GM19238 (cell line): ENCODE data around the gene SEMA6A.

Source experiments
- DNase-seq: peaks from one replicate; pipeline ENCODE4 v3.0.0; 2011; ENCODE audit warnings: low spot score; ENCODE audit not compliant: insufficient read length

SEMA6A gene

DNA sequence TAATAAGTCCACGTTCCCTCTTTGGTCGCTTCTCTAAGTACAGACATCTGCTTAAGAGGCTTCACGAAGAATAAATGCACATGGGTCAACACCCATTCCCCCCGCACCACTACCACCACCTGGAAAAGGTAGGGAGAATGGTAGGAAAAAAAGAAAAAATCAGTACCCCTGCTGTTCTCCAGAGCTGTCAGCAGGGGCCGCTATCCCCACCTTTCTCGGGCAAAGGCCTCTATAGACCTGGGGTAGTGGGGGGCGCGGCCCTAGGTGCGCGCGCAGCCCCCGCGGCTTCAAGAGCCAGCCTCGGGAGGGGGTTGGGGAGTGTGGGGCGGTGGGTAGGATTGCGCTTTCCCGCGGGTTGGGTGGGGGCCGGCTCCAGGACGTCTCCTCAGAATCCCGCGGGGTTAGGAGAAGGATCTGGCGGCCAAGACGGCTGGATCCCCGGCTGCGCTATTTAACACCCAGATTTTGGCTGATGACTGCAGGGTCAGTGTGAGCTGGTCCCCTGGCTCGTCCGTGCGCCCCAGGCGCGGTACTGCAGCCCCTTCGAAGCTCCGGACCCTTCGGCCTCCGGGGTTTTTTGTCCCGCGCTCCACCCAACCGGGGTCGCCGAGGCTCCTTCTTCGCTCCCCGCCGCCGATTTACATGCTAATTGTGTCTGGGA is 1.6 kb upstream of the SEMA6A start:
- DNase-seq, result peak; percentile 67

DNA sequence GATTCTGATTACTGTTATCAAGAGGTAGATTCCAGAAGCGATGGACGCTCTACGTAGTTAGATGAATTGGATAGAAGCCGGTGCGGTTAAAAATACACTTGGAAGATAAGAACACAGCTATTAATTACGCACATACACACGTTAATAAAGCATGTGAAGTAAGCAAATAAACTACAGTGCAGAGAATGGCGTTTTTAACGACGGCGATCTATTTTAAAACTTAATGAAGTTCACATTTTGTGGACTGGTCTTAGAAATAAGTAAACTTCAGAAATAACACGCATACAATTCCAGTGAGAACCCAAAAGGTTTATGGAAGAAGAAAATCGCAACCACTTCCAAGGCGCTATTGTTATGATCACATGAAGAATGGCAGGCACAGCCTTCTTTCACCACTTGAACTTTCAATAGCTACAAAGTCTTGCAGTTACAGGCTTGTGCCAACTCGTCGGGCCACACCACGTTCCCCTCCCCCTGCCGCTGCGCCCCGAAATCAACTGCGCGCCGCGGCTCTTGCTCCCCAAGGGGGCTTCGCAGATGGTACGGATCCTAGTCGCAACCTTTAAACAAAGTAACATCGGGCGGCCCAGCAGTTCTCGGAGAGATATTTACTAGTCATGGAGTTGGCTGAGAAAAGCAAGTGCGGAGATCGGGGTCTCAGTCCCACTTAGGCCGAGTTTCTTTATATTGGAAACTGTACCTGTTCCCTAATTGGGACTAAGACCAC is 866 bp upstream of the SEMA6A start:
- DNase-seq, result no peak

- DNase-seq, result peak; percentile 8
These were observed 789 bp downstream of the SEMA6A start for GRCh38 chr5:116573702-116574366.

GRCh38 chr5:116573279-116573701 is 1.3 kb downstream of the SEMA6A start:
- no peak for DNase-seq

- no peak for DNase-seq
These were observed 2.0 kb downstream of the SEMA6A start for GRCh38 chr5:116572350-116573278.

GRCh38 chr5:116571568-116572349 is 2.9 kb downstream of the SEMA6A start:
- no peak for DNase-seq

GRCh38 chr5:116569999-116570398 is 4.6 kb downstream of the SEMA6A start:
- DNase-seq, result no peak

- DNase-seq, result no peak
These were observed 7.5 kb downstream of the SEMA6A start for GRCh38 chr5:116567106-116567505.

GRCh38 chr5:116566251-116566650 is 8.4 kb downstream of the SEMA6A start:
- no peak for DNase-seq

GRCh38 chr5:116564756-116565490 is 9.7 kb downstream of the SEMA6A start:
- DNase-seq, result no peak

- no peak for DNase-seq
These were observed 10.3 kb downstream of the SEMA6A start for GRCh38 chr5:116564312-116564711.

- DNase-seq, result no peak
These were observed 10.8 kb downstream of the SEMA6A start for GRCh38 chr5:116563736-116564308.

- DNase-seq, result no peak
These were observed 12.0 kb downstream of the SEMA6A start for GRCh38 chr5:116562669-116563068.

DNA sequence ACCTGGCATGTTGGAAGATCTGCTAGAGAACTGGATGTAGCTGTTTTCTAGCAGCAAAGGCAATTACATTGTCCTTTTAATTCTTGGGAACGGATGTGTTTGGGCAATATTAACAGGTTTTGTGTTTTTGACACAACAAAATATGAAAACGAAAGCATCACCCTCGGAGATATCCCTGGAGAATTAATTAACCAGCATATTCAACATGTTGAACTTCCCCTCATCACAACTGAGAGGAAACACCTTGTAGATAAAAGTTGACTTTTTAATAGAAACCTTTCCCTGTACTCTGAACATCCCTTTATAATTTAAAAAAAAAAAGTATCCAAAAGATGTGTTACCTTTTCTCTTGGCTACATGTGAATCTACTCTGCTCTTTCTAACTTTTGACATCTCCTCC is 13.0 kb downstream of the SEMA6A start:
- DNase-seq, result no peak

DNA sequence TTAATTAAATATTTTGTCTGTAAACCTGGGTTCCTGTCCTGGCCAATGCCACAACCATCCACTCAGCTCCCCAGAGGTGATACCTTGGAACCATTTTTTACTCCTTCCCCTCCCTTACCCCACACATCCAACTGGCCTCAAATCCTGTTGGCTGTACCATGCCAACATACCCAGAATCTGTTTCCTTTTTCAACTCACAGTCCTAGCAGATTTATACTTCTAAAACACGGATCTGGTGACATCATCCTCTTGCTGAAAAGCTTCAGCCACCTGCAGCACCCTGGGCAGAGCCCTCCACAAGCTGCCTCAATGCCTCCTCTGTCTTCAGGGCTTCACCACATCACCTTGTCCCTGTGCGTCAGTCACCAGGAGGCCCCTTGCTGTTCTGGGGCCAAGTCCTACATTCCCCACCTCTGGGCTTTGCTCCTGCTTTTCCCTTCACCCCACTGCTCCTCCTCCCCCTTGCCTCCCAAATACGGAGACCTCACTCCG is 14.9 kb downstream of the SEMA6A start:
- DNase-seq, result no peak

DNA sequence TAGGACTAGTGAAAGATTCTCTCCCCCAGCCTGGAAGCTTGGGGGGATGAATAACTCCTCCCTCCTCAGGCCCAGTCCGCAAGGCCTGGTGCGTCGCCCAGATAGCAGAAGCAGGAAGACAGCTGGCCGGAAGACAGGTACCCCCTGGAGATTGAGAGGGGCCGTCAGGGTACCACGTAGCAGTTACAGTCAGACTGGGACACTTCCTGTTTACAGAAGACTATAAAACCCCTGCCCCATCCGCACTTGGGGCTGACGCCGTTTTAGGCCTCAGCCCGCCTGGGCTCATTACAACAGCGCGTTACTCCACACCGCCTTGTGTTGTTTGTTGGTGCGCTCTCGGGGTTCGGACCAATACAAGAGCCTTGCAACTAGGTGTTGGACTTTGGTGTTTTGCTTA is 15.4 kb downstream of the SEMA6A start:
- DNase-seq, result no peak

DNA sequence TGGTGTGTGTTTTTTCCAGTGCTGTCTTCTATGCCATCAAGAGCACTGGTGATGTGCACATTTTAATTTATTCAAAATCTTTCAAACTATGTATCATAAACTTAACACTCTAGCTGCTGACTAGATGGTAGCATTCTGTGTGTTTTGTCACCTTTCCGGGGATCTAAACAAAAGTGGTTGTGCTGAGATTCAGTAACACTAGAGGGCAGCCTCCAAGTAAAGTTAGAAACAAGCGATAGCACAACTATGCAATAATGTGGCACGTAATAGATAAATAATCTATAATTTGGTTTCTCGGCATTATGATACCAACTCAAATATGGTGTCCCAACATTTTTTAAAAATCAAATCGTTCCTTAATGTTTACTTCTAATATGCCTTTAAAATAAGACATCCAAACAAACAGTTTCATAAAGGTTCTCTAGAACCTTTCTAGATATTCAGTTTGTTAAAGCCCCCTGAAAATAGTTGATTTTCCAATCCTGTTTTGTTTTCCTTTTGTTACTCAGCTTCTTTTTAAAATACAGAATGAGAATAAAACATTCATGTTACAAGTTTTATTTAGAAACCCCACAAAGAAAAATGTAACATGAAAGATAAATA is 16.9 kb downstream of the SEMA6A start:
- no peak for DNase-seq

DNA sequence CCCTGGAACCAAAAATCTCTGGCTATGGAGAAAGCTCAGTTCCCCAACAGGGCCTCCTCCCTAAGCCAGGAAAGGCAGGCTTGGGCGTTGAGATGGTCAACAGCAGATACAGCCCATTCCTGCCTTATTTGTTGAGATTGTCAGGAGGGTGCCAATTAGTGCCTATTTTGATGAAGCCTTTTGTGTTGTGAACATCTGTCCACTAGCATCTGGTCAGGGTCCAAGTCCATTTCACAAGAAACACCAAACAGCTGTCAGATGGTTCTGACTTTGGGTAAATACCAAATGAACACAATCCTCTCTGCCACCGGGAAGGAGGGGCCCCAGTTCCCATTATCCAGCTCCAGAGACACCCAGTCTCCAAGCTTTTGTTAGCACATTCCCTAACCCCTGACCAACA is 19.9 kb downstream of the SEMA6A start:
- DNase-seq, result no peak

- DNase-seq, result no peak
These were observed 21.3 kb downstream of the SEMA6A start for GRCh38 chr5:116553366-116553765.
